ENCODE data around the gene MAN2A1.
"Not testable (repeated sequence)": the region's sequence is repeated elsewhere in the genome, so short reads cannot be mapped to it uniquely, and the experiment has no call there.

Gene MAN2A1

DNA sequence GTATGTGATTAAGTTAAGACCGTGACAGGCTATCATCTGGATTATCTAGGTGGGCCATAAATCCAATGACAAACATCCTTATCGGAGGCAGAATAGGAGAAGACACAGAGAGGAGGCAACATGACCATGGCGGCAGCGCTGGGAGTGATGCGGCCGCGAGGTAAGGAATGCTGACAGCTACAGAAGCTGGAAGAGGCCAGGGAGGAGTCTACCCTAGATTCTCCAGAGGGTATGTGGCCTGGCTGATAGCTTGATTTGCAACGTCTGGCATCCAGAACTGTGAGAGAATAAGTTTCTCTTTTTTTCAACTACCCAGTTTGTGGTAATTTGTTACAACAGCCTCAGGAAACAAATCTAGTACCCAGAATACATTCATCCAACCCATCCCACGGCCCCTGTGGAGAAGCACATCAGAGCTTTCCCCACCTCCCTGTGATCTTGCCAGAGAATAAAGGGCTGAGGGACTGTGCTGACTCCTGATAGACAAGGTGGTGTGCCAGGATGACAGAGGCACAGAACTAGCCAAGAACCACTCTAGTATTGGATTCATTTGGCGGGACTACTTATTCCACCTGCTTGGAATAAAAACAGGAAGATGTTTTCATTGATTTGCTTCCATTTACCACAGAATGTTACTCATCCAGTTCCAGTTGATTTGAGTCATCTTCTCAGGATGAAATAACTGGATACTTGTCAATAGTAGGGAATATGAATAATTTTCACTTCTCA lies 187.4 kb downstream of the MAN2A1 start:
- DNase-seq = no peak

DNA sequence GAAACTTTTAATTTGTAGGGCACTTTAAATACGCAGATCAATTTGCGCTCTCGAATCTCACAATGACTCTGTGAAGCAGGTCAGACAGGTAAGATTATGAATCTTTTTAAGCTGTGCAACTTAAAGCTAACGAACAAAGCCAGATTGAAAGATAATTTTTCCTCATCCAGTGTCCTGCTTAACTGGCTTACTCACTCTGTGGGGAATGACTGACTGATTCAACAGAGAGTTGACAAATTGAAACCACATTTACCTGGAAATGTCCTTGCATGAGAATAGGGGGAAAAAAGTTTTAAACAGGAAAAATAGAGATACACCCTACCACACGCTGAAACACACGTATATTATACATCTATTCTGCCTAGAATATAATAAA lies 187.9 kb downstream of the MAN2A1 start:
- DNase-seq = no peak

DNA sequence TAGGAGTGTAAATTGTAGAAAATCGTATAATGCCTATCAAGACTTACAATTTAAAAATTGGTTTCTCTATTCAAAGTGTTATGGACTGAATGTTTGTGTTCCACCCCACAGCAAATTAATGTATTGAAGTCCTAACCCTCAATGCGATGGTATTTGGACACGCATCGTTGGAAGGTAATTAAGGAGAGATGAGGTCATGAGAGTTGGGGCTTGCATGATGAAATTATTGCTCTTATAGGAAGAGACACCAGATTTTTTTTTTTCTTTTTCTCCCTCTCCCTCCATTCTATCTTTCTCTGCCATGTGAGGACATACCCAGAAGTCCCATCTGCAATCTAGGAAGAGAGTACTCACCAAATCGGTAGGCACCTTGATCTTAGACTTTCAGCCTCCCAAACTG lies 189.2 kb downstream of the MAN2A1 start:
- no peak for DNase-seq

DNA sequence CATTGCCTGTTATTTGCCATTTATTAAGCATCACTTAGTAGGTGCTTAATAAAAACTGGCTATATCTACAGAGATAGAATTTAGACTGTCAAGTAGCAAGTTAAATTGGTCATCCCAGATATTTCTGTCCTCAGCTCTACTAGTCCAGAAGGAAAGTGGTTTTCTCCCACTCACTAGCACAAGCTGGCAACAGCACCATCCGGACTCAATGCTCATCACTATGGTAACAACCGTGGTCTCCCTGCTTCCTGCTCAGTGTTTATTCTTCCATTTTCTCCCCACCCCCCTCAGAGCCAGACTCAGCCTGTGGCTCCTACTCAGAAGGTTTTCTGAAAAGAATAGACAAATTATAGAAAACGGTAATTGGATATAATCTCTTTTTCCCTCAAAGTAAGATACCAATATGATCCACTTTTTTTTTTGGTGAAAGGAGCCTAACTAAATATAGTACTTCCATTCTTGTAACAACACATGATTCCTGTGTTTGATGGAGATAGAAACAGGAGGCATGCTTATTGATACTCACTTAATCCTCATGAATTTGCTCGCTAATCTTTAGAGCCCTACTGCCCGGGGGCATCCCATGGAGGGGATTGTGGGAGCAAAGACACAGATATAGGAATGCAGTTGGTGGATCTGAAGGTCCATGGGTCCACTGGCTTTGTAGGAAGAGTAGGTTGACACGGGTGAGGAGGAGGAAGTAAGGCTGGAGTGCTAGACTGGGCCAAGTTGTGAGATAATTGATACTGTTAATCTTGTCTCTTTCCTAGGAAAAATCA lies 191.4 kb downstream of the MAN2A1 start:
- no peak for DNase-seq

DNA sequence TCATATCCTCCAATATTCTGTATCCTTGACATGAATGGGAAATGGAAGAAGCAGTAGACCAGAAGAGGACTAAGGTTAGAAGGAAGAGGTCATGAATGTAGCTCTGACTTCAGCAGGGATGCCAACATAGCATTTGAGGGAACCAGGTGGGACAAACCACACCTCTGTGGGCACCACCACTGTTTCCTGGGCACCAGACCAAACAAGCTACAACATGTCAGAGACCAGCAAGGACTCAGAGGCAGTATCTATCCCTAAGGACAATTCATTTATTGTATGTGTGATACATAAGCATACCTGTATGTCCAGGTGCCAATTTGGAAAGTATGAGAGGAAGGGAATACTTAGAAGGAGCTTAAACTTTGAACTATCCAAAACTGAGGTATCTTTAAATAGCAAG lies 192.8 kb downstream of the MAN2A1 start:
- DNase-seq = no peak

DNA sequence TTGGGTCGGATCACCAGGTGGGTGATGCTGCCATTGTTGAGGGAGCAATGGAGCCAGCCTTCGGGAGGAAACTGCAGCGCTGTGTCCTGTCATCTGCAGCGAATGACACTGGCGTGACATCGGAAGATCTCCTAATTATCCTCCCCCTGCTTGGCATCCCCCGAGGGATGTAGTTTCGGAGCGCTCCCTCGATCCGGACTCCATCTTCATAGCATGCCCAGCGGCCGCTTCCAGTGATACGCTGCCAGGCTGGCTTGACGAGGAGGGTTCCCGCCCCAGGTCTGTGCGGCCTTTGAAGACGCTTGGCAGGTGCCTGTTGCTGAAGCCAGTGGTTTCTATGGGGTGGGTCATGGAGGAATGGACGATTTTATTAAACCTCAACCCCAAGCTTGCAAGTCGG lies 194.9 kb downstream of the MAN2A1 start:
- DNase-seq = no peak

DNA sequence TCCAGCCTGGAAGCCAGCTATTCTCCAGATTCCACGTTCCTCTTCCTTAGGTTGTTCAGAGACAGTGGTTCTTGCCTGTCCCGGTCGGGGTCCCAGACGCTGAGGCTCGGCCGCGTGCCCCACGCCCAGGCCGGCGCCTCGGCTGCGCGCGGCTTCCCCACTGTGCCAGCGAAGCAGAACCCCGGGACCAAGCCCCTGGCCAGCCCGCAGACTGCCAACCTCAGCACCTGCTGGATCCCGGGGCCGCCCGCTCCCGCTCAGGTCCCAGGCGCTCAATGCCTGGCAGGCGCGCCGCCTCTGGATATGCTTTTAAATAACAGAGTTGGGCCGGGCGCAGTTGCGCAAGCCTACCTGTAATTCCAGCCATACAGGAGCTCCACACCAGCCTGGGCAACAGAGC lies 195.5 kb downstream of the MAN2A1 start:
- no peak for DNase-seq

DNA sequence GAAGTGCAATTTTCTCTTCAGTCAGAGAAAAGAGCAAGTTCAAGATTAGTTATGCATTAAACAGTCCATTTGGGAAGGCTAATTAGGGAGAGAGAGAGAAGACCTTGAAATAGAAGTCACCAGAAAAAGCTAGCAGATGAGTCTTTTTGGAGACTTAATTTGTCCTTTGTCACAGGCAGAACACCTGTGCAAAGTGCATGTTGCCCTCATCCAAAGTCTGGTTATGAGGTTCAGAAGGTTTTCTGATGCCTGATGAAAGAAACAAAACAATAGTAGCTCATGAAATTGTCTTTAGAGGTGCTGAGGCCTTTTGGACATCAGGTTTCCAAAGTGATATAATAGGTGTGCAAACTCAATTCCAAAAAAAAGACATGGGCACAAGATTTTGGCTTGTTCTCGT lies 199.3 kb downstream of the MAN2A1 start:
- no peak for DNase-seq

DNA sequence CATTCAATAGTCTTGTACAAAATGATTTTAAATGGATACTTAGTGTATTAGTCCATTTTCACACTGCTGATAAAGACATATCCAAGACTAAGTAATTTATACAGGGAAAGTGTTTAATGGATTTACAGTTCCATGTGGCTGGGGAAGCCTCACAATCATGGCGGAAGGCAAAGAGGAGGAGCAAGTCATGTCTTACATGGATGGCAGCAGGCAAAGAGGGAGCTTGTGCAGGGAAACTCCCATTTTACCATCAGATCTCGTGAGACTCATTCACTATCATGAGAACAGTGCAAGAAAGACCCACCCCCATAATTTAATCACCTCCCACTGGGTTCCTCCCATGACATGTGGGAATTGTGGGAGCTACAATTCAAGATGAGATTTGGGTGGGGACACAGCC lies 203.5 kb downstream of the MAN2A1 start:
- not testable (repeated sequence) for DNase-seq

DNA sequence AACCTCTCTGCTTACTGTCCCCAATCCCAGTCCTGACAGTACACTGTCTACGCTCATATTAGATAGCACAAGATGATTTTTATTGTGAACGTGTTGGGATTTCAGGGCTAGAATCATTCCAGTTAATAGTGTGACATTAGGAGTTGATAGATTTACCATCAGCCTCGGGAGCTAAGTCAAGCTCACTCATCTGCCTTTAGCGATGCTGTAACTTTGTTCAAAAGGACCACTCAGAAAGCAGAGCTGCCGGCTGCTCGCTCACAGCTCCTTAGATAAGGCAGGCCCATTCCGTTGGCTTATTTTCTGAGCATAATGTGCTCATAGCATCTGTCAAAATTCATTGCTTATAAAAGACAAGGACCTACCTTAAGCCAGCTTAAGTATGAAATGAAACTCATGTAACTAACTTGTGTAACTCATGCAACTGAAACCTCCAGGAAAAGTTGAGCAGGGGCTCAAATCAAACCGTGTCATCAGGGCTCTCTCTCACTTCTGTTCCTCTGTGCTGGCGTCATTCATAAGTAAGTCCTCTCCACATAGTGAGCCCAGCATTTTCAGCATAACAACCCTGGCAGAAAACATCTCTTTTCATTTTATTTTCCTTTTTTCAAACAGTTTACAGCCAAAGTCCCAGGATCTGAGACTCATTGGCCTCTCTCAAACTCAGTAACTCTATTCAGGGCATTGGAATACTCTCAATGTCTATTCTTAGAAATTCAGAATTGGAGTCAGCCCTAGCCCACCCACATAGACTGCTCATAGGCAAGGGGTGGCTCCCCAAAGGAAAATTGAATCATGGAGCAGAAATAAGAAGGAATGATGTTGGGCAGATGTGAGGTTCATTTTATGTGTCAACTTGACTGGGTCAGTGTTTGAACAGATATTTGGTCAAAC lies 208.8 kb downstream of the MAN2A1 start:
- no peak for DNase-seq

DNA sequence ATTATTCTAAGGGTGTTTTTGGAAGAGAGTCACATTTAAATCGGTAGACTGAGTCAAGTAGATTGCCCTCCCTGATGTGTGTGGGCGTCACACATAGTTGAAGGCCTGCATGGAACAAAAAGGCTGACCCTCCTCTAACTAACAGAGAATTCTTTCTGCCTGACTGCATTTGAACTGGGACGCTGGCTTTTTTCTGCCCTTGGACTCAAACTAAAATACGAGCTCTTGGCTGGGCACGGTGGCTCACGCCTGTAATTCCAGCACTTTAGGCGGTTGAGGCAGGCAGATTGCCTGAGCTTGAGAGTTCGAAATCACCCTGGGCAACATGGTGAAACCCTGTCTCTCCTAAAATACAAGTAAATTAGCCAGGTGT lies 209.4 kb downstream of the MAN2A1 start:
- no peak for DNase-seq

DNA sequence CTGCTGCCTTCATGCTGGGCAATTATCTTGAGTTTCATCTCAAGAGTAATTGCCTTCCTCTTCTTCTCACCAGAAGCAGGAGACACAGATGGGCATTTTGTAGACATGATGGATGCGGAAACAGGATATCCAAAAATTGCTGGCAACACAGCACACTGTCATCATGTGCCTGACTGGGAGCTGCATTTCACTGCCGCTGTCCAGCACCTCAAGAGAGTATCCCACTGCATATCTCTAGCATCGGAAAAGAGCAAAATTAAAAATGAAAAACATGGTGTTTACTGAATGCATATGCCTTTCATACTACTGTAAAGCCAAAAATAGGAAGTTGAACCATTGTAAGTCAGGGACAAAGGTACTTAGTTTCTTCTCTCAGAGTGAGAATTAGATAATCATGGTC lies 210.7 kb downstream of the MAN2A1 start:
- DNase-seq = no peak

DNA sequence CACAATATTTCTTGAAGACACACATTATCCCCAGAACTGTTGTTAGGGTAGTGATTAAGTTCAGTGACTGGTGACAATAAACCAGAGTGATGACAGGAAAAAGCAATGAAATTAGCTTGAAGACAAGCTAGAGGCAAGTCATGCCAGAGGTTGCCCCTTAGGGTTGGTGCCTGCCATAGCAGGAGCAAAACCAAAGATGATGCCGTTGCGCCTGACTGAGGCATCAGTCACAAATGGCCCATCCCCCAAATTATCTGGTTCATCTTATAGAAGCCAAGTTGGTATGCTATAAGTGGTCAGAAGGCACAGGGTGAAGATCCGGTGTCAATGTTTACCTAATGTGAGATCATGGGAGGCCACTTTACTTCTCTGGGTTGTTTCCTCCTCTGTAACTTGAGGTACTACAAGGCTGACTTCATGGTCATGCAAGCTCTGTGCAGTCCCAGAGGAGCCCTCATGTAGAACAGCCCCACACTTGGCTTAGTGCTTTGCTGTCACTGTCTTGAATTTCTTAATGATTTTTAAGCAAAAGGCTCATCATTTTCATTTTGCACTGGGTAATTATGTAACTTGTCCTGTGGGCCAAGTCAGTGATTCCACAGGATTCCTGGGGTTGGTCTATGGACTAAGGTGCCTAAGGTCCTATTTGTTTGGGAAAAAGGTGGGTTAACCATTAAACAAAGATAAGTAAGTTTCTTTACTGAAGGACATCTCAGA lies 211.3 kb downstream of the MAN2A1 start:
- DNase-seq = no peak

DNA sequence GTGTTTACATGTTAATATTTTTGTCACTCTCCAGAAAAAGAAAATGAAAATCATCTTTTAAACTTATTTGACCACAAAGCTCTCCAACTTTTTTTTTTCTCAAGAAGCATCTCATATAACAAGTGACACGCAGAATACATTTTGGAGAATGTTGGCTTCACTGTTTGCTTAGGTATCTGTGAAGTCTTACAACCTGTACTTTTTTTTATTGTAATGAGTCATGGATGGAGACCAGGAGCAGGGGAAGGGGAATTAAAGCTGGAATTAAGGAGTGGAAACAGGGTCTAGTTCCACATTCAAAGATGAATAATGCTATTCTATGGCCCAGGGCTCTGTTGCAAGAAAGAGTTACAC lies 211.9 kb downstream of the MAN2A1 start:
- DNase-seq = no peak

DNA sequence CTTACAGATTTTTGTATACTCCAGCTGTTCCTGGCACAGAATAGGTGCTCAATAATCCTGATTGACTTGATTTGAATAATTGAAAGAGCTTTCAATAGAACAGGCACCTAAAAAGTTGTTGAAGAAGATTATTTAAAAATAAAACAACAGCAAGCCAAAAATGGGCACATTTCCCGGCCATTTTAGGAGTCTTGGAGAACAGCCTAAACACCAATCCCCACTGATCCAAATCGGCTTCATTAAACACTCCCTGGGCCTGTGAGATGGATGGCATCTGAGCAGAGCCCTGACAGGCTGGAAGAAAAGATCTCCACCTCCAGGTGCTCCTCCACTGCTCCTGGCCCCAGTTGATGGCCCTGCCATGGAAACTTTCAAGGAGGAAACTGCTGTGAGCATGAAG lies 213.3 kb downstream of the MAN2A1 start:
- DNase-seq = no peak

DNA sequence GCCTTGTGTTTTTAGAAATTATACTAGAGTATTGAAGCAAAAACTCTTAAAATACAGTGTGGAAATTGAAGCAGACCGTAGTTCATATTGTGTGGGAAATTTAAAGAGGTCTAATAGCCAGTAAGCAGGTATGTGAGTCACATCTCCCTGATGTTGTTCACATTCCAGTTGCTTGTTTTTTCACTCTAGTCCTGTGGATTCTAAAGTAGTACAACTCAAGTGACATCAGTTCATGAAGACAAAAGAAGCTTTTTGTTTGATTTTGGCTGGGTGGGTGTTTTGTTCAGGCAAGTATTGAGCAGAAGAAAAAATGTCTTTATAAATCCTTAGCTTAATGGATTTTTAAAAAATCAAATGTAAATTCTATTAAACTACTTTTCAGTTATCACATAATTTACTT lies 216.2 kb downstream of the MAN2A1 start:
- DNase-seq = no peak

DNA sequence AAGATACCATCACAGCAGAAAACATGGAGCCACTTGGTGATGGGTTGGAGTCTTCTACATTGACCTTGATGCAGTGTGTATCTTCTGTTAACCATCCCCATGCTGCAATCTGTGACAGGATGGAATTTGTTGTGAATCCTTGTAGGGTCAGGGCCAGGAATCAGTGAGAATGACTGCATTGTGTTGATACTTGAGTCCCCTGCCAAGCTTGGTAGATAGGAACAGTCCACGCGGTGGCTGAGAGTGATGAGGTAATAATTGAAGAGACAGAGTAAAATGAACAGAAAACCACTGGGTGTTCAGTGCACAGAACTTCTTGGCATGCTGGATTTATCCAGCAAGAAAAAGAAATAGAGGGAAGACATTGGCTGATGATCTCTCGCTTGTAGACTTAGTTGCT lies 217.5 kb downstream of the MAN2A1 start:
- no peak for DNase-seq

DNA sequence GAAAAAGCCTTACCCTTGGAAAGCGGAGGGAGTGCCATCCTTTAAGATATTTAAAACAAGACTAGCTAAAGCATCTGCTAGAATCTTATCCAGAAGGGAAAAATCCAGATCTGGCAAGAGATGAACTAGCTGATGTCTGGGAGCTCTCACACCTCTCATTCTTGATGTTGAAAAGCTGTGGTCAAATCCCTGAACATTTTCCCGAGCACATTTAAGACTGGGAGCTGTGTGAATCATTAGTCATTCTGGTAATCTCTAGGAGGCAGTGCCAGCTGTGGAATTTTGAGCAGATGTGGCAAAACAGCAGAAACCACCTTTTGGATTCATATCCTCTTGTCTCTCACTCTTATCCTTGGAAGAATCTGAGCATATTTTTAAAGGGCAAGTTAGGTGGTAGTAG lies 218.0 kb downstream of the MAN2A1 start:
- no peak for DNase-seq

DNA sequence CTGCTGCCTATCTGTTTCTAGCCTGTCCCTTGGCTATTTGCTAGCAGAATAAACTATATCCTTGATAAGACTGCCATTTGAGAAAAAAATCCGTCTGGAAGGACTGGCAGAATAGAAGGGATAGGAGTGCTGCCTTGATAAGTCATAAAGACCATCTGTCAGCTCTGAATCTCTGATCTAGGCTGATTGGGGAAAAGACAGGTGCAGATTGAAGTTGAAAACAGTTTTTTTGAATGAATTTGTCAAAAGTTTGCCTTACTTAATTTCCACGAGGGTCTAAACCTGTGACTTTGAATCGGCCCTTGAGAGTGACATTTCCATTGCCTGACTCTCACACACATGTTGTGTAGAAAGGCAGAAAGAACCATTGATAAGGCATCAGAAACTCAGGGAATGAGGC lies 218.6 kb downstream of the MAN2A1 start:
- DNase-seq = no peak

DNA sequence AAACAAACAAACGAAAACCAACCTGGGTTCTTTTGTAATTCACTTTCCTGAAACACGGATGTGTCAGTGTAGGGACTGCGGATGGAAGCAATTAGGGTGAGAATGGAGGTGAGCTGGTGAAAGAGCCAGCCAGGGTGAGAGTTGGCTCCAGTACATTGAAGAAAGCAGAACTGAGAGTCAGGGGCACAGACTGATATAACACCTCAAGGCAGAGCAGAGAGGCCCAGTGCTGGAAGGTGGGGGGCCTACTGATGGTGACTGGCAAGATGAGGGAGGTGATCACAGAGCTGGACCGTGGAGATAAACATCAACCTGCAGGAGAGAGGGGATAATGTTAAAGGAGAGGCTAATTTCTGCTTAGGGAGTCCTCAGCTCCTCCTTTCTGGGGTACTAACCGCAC lies 221.1 kb downstream of the MAN2A1 start:
- DNase-seq = no peak

DNA sequence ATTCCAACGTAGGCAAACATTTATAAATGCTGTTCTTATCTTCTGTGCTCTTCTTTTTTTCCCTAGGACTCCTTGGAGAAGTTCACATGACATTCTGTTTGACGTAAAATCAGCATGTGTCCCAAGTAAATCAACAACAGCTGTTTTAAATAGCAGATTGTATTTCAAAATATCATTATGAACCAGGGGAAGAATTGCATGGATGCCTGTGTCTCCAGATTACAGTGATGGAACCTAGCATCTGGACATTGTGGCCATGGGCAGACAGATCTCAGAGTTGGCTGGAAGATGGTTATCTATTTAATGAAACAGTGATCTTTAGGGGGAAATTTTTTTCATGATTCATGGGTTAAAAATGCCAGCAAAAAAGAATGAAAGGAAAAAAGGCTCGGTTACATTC lies 222.0 kb downstream of the MAN2A1 start:
- DNase-seq = no peak

DNA sequence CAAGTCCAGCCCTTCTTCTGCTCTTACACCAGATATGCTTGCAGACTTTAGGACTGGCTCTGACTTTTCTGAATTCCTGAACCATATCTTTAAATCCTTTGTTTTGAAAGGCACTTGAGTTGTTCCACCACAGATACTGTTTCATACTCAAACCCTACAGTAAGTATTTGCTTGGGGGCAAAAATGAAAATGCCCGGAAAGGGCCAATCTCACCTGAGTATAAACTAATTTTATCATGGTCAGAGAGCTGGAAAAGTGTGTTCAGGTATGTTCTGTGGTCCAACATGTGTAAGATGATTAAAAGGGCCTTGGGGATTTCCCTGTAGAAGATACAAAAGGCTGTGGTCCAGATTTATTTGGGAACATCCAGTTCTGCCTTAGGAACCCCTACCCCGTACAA lies 225.2 kb downstream of the MAN2A1 start:
- no peak for DNase-seq

DNA sequence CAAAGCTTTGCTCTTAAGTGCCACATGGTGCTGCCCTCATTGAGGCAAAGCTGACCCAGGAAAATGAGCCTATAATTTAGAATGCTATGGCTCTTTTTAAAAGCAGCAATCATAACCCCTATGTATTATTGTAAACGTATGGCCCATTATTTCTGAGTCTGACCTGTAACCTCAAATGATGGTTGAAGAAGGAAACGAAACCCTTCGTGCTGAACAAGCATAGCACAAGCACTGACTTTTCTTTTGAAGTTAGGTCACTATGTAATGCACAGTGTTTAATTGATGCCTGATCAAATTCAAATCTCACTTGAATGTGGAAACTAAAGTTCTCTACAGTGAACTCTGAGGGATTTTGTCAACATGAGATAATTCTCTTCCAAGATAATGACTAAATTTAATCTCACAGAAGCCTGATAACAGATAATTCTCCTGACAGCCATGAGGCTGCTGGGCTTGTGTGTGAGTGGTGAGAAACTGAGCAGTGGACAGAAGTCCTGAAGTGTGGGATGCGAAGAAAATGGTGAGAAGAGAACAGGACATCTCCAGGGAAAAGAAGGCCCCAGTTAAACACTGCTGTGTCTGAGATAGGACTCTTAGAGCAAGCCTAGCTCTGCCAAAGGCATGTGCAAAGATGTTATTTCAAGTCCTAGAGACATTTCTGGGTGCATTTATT lies 226.9 kb downstream of the MAN2A1 start:
- DNase-seq = no peak
